Ishikawa (cell line): ENCODE measurements around the gene FAM181A.

Source experiments
- CEBPB ChIP-seq: IDR thresholded peaks from 2 replicates; pipeline ENCODE4 v1.6.1; 2012
- EGR1 ChIP-seq: IDR thresholded peaks from 2 replicates; pipeline ENCODE4 v1.6.1; 2012
- FOXM1 ChIP-seq: IDR thresholded peaks from 2 replicates; pipeline ENCODE4 v1.6.1; 2012; ENCODE audit warnings: low read depth, borderline replicate concordance
- NFIC ChIP-seq: IDR thresholded peaks from 2 replicates; pipeline ENCODE4 v1.6.1; 2012
- RAD21 ChIP-seq: IDR thresholded peaks from 2 replicates; pipeline ENCODE4 v1.6.1; 2012; ENCODE audit warnings: low read depth
- TEAD4 ChIP-seq: IDR thresholded peaks from 2 replicates; pipeline ENCODE4 v1.6.1; 2012
- YY1 ChIP-seq: IDR thresholded peaks from 2 replicates; pipeline ENCODE4 v1.6.1; 2012; ENCODE audit warnings: low read depth
- TF ChIP-seq, protein P1 (sequence below): IDR thresholded peaks from 2 replicates; pipeline ENCODE4 v1.6.1; 2012
- TF ChIP-seq, protein P2 (sequence below): IDR thresholded peaks from 2 replicates; pipeline ENCODE4 v1.6.1; 2012; ENCODE audit warnings: low read depth, mild to moderate bottlenecking

DNA sequence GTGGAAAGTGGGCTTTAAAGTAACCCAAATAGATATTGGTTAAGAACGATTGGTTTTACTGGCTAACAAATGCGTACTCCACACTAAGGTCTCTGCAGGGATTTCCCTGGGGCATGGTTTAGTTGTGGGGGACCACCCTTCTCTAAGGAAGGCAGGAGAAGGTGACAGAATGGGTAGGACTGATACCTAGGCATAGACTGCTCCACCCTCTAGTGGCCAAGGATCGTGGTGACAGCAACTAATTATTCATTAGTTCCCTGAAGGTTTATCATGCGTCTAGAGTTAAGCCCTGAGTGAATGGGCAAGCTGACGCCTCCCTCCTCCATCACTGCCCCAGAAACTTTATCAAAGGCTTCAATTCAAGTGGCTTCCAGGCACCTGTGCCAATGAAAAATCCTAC, 9.1 kb downstream of the FAM181A start:
- TF ChIP-seq YY1 = no peak
- no peak for TF ChIP-seq CEBPB
- TF ChIP-seq, protein P1, sequence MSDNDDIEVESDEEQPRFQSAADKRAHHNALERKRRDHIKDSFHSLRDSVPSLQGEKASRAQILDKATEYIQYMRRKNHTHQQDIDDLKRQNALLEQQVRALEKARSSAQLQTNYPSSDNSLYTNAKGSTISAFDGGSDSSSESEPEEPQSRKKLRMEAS = no peak
- no peak for TF ChIP-seq TEAD4
- TF ChIP-seq EGR1 = no peak
- no peak for TF ChIP-seq FOXM1
- TF ChIP-seq RAD21 = peak; percentile 62
- TF ChIP-seq, protein P2, sequence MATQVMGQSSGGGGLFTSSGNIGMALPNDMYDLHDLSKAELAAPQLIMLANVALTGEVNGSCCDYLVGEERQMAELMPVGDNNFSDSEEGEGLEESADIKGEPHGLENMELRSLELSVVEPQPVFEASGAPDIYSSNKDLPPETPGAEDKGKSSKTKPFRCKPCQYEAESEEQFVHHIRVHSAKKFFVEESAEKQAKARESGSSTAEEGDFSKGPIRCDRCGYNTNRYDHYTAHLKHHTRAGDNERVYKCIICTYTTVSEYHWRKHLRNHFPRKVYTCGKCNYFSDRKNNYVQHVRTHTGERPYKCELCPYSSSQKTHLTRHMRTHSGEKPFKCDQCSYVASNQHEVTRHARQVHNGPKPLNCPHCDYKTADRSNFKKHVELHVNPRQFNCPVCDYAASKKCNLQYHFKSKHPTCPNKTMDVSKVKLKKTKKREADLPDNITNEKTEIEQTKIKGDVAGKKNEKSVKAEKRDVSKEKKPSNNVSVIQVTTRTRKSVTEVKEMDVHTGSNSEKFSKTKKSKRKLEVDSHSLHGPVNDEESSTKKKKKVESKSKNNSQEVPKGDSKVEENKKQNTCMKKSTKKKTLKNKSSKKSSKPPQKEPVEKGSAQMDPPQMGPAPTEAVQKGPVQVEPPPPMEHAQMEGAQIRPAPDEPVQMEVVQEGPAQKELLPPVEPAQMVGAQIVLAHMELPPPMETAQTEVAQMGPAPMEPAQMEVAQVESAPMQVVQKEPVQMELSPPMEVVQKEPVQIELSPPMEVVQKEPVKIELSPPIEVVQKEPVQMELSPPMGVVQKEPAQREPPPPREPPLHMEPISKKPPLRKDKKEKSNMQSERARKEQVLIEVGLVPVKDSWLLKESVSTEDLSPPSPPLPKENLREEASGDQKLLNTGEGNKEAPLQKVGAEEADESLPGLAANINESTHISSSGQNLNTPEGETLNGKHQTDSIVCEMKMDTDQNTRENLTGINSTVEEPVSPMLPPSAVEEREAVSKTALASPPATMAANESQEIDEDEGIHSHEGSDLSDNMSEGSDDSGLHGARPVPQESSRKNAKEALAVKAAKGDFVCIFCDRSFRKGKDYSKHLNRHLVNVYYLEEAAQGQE = no peak
- no peak for TF ChIP-seq NFIC
